ENCODE measurements around the gene TAF15. TPM values are rescaled to one million over a fixed set of nuclear protein-coding genes. Genes with fewer than 3 reads are reported as not detected.

Gene TAF15
- total and polyA plus RNA-seq, 2 donors from 2014 or later: 66.3 to 149 TPM

GRCh38 chr17:35765756-35766488 lies 43.4 kb upstream of the TAF15 start:
- intact Hi-C loops (cut with DNase I): loop anchor here (5.0 kb wide), 1 partner anchor 41 kb away; the partner anchor contains the start of gene TAF15
- Histone ChIP-seq H3K4me3 (ENCODE audit: low read length in 3 of 3) (no peak overlapping the region), H3K36me3 (ENCODE audit: control insufficient read depth in 2 of 3, insufficient read depth in 3 of 3, low read length in 3 of 3) (no peaks in the 10 kb centered on the region), H3K9ac (ENCODE audit: low read length in 3 of 3) (no peak overlapping the region), H3K4me1 (ENCODE audit: control insufficient read depth in 2 of 3, insufficient read depth in 2 of 3, low read depth in 1 of 3, low read length in 3 of 3) (peaks cover 0 to 2% (median 0%) of the 10 kb centered on the region in 3 donors), H3K27me3 (ENCODE audit: control insufficient read depth, insufficient read depth, low read length) (no peaks in the 10 kb centered on the region), H3K27ac (ENCODE audit: low read depth in 2 of 2, low read length in 2 of 2) (no peak overlapping the region), H3K9me3 (ENCODE audit: control insufficient read depth in 2 of 3, insufficient read depth in 1 of 3, low read length in 3 of 3) (no peaks in the 10 kb centered on the region)
- DNase-seq (peak in 3 of 5 donors; percentile 55 to 63 (median 56)), FAIRE-seq (no peak)
- TF ChIP-seq, protein P1, sequence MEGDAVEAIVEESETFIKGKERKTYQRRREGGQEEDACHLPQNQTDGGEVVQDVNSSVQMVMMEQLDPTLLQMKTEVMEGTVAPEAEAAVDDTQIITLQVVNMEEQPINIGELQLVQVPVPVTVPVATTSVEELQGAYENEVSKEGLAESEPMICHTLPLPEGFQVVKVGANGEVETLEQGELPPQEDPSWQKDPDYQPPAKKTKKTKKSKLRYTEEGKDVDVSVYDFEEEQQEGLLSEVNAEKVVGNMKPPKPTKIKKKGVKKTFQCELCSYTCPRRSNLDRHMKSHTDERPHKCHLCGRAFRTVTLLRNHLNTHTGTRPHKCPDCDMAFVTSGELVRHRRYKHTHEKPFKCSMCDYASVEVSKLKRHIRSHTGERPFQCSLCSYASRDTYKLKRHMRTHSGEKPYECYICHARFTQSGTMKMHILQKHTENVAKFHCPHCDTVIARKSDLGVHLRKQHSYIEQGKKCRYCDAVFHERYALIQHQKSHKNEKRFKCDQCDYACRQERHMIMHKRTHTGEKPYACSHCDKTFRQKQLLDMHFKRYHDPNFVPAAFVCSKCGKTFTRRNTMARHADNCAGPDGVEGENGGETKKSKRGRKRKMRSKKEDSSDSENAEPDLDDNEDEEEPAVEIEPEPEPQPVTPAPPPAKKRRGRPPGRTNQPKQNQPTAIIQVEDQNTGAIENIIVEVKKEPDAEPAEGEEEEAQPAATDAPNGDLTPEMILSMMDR (IDR thresholded peaks at IDR 0.05; ENCODE audit: borderline replicate concordance, extremely low read depth, insufficient read depth): no peak

DNA sequence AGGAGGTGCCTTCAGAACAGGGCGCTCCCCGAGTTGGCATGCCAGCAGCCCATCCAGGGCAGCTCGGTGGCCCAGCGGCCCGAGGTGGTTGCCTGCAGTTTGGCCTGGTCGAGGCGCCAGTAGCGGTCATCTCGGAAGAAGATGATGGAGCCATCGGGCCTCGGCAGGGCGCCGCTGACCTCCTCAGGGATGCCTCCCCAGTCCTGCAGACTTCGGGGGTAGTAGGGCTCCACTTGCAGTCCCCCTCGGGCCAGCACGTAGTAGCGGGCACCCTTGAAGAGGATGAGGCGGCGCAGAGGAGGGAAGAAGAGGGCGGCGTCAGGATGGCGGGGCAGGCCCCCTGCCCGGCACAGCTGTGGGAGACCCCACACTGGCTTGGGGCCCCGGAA lies 42.8 kb upstream of the TAF15 start:
- intact Hi-C loops (cut with DNase I): loop anchor here (5.0 kb wide), 1 partner anchor 41 kb away; the partner anchor contains the start of gene TAF15

DNA sequence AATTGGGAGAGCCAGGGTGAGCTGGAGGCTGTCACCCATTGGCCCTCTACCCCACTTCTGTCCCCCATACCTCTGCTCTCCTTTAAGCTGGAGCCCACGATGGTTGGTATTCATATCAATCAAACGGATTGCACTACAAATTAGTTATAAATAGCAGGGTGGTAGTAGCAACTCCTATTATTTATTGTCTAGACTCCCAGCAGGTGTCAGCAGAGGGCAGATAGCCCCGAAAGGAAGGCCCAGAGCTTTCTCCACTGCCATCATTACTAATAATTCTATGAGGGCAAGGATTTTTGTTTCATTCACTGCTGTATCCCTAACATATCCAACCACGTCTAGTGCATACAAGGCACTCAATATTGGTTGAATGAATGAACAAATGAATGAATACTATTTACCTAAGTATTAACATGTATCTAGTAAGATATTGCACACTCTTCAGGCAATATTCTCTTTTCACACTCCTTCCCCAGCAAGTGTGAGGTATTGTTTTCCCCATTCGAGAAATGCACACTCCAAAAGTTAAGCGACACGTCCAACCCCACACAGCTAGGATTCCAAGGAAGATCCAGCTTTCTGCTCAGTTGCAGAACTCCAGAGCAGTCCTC lies 42.3 kb upstream of the TAF15 start:
- no peak overlapping the region for H3K4me3 ChIP-seq (ENCODE audit: low read length in 3 of 3)
- H3K4me1 ChIP-seq (ENCODE audit: control insufficient read depth in 2 of 3, insufficient read depth in 2 of 3, low read depth in 1 of 3, low read length in 3 of 3): peaks cover 0 to 2% (median 0%) of the 10 kb centered on the region in 3 donors
- TF ChIP-seq, protein P1 (IDR thresholded peaks at IDR 0.05; ENCODE audit: borderline replicate concordance, extremely low read depth, insufficient read depth): peak; percentile 20
- no peaks in the 10 kb centered on the region for H3K27me3 ChIP-seq (ENCODE audit: control insufficient read depth, insufficient read depth, low read length)
- intact Hi-C loops (cut with DNase I): loop anchor here (5.0 kb wide), 1 partner anchor 40 kb away; the partner anchor contains the start of gene TAF15
- no peaks in the 10 kb centered on the region for H3K9me3 ChIP-seq (ENCODE audit: control insufficient read depth in 2 of 3, insufficient read depth in 1 of 3, low read length in 3 of 3)
- FAIRE-seq (no peak), DNase-seq (peak in 1 of 5 donors; percentile 55)
- H3K9ac ChIP-seq (ENCODE audit: low read length in 3 of 3): no peak overlapping the region
- no peak overlapping the region for H3K27ac ChIP-seq (ENCODE audit: low read depth in 2 of 2, low read length in 2 of 2)
- H3K36me3 ChIP-seq (ENCODE audit: control insufficient read depth in 2 of 3, insufficient read depth in 3 of 3, low read length in 3 of 3): no peaks in the 10 kb centered on the region

More for the DNA sequence above, 42.8 kb upstream of the TAF15 start:
- no peak for DNase-seq
- TF ChIP-seq, protein P1 (IDR thresholded peaks at IDR 0.05; ENCODE audit: borderline replicate concordance, extremely low read depth, insufficient read depth): no peak
- no peaks in the 10 kb centered on the region for H3K9me3 ChIP-seq (ENCODE audit: control insufficient read depth in 2 of 3, insufficient read depth in 1 of 3, low read length in 3 of 3)
- FAIRE-seq: no peak
- H3K4me1 ChIP-seq (ENCODE audit: control insufficient read depth in 2 of 3, insufficient read depth in 2 of 3, low read depth in 1 of 3, low read length in 3 of 3): peaks cover 0 to 2% (median 0%) of the 10 kb centered on the region in 3 donors
- no peaks in the 10 kb centered on the region for H3K36me3 ChIP-seq (ENCODE audit: control insufficient read depth in 2 of 3, insufficient read depth in 3 of 3, low read length in 3 of 3)
- H3K4me3 ChIP-seq (ENCODE audit: low read length in 3 of 3): no peak overlapping the region
- H3K27ac ChIP-seq (ENCODE audit: low read depth in 2 of 2, low read length in 2 of 2): no peak overlapping the region
- no peak overlapping the region for H3K9ac ChIP-seq (ENCODE audit: low read length in 3 of 3)
- H3K27me3 ChIP-seq (ENCODE audit: control insufficient read depth, insufficient read depth, low read length): no peaks in the 10 kb centered on the region

Data from kidney (tissue), 14 donors.